GM18520 (cell line): ENCODE measurements around the gene CIB1.
A peak's percentile ranks its signal among the peaks of the same experiment; 100 is the strongest.
"Not testable (repeated sequence)": the region's sequence is repeated elsewhere in the genome, so short reads cannot be mapped to it uniquely, and the experiment has no call there.

ENCODE experiments used
- ATAC-seq: cut with Tn5 transposase; IDR thresholded peaks from one replicate; pipeline ENCODE4 v1.9.1; 2021; ENCODE audit not compliant: unreplicated experiment

CIB1 gene

GRCh38 chr15:90201130-90201943 lies 32.4 kb downstream of the CIB1 start, which contains the start of gene SEMA4B:
Gene SEMA4B, plus strand, starts transcription at chr15:90201330. Its CDS starts 249 bp downstream, at chr15:90201579.
- ATAC-seq = peak; percentile 62

GRCh38 chr15:90200534-90201129 lies 33.1 kb downstream of the CIB1 start:
- no peak for ATAC-seq

GRCh38 chr15:90194655-90195054 lies 39.1 kb downstream of the CIB1 start:
- ATAC-seq = no peak

GRCh38 chr15:90192961-90193786 lies 40.6 kb downstream of the CIB1 start:
- ATAC-seq = no peak

- peak; percentile 47 for ATAC-seq
Observed at GRCh38 chr15:90191794-90192509, 41.8 kb downstream of the CIB1 start.

- ATAC-seq = peak; percentile 15
Observed at GRCh38 chr15:90191344-90191687, 42.4 kb downstream of the CIB1 start.

GRCh38 chr15:90190606-90191343 lies 43.0 kb downstream of the CIB1 start:
- peak; percentile 52 for ATAC-seq

- ATAC-seq = no peak
Observed at GRCh38 chr15:90189781-90190467, 43.8 kb downstream of the CIB1 start.

- ATAC-seq = no peak
Observed at GRCh38 chr15:90188914-90189748, 44.6 kb downstream of the CIB1 start.

- not testable (repeated sequence) for ATAC-seq
Observed at GRCh38 chr15:90188065-90188464, 45.7 kb downstream of the CIB1 start.

GRCh38 chr15:90187257-90187868 lies 46.4 kb downstream of the CIB1 start:
- no peak for ATAC-seq

- peak; percentile 53 for ATAC-seq
Observed at GRCh38 chr15:90184786-90185704, 48.7 kb downstream of the CIB1 start.

- no peak for ATAC-seq
Observed at GRCh38 chr15:90184119-90184785, 49.5 kb downstream of the CIB1 start.

- no peak for ATAC-seq
Observed at GRCh38 chr15:90181776-90182175, 52.0 kb downstream of the CIB1 start.
